ENCODE data around the gene IL23A. TPM values are rescaled to one million over a fixed set of nuclear protein-coding genes. Genes with fewer than 3 reads are reported as not detected.

Gene IL23A
- total RNA-seq, 1 experiment from 2014 or later: 2.0 TPM

DNA sequence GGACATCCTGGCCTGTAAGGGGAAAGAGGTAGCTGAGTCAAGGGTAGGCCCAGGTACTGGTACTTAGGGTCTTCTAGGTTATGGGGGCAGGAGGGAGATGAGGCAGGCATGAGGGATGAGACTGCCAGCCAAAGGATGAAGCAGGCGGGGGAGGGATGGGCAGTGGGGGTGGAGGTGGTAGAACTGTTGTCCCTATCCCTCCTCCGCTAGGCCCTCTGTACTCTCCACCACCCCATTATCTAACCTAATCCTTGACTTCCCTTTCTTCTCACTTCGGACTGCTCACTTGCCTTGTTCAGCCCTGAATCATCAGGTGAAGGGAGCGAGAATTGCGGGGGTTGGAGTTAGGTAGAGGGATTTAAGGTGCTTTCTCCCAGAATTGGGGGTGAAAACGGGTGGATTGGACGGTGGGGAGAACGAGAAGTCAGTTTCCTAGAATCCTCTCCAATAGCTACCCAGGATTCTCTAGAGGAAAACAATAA is 5.4 kb upstream of the IL23A start:
- Histone ChIP-seq H3K4me2 (ENCODE audit: insufficient read depth, insufficient read length, low read length) (peak overlapping the region; percentile 68), H3K23me2 (ENCODE audit: insufficient read length, low read depth, low read length, poor library complexity, severe bottlenecking) (peaks cover 9% of the 10 kb centered on the region), H3K18ac (ENCODE audit: insufficient read length, low read depth, low read length) (peak overlapping the region; percentile 58), H2BK5ac (ENCODE audit: insufficient read length, low read length) (peak overlapping the region; percentile 23), H4K20me1 (ENCODE audit: control insufficient read depth, insufficient read depth, insufficient read length) (no peaks in the 10 kb centered on the region), H3K27me3 (ENCODE audit: insufficient read depth, low read length) (no peaks in the 10 kb centered on the region), H2BK12ac (ENCODE audit: insufficient read length, low read depth, low read length) (peak overlapping the region; percentile 18), H4K8ac (replicated peaks; ENCODE audit: insufficient read length, low read depth, low read length) (peak overlapping the region; percentile 28), H2BK120ac (ENCODE audit: low read depth, low read length, poor library complexity, severe bottlenecking) (peak overlapping the region; percentile 78), H3K23ac (ENCODE audit: insufficient read length, low read depth, low read length) (no peak overlapping the region), H2BK15ac (ENCODE audit: low read depth, low read length) (no peak overlapping the region), H3K14ac (ENCODE audit: insufficient read depth, low read length) (peak overlapping the region; percentile 3; the same call in 1 of the 2 replicates), H3K79me1 (ENCODE audit: insufficient read depth, low read depth, low read length, poor library complexity, severe bottlenecking) (no peaks in the 10 kb centered on the region), H3K9ac (ENCODE audit: extremely low read depth, insufficient read length, low read length) (peak overlapping the region; percentile 81), H3K4ac (ENCODE audit: low read depth, low read length) (no peak overlapping the region; the same call in 1 of the 2 replicates), H4K91ac (ENCODE audit: insufficient read length, low read depth, low read length) (no peak overlapping the region), H2AK5ac (ENCODE audit: insufficient read length, low read length) (no peak overlapping the region), H2BK20ac (ENCODE audit: low read depth, low read length, poor library complexity, severe bottlenecking) (no peak overlapping the region), H3K9me3 (ENCODE audit: control insufficient read depth, low read depth, low read length) (no peaks in the 10 kb centered on the region), H3K27ac (ENCODE audit: insufficient read length, low read depth, low read length) (peak overlapping the region; percentile 81), H3K79me2 (ENCODE audit: insufficient read depth, low read length) (no peaks in the 10 kb centered on the region), H3K4me1 (ENCODE audit: insufficient read depth, low read length) (peaks cover 10% of the 10 kb centered on the region), H3T11ph (ENCODE audit: low read length) (no peak overlapping the region), H3K56ac (ENCODE audit: insufficient read length, low read depth, low read length) (no peak overlapping the region), H4K5ac (ENCODE audit: insufficient read length, low read depth, low read length) (peak overlapping the region; percentile 66), H2AFZ (ENCODE audit: low read length) (peak overlapping the region; percentile 45)
- WGBS (ENCODE audit: extremely low coverage, insufficient read length, low lambda C conversion rate): no CpG with 5 or more reads among the region's 8 CpGs
- Mint-ChIP-seq H3K27ac (peak overlapping the region; percentile 99), H3K9me3 (no peaks in the 10 kb centered on the region), H3K4me1 (peaks cover 30% of the 10 kb centered on the region in 2 experiments), H3K36me3 (ENCODE audit: insufficient read depth in 1 of 3, low read depth in 3 of 3) (peaks cover 0 to 4% (median 3%) of the 10 kb centered on the region in 3 experiments; a peak in 2 of 7 replicates), H3K27me3 (ENCODE audit: low read depth) (no peaks in the 10 kb centered on the region; the same call in none of the 2 replicates), H3K4me3 (peak overlapping the region; percentile 82 to 91)
- TF ChIP-seq, protein P1, sequence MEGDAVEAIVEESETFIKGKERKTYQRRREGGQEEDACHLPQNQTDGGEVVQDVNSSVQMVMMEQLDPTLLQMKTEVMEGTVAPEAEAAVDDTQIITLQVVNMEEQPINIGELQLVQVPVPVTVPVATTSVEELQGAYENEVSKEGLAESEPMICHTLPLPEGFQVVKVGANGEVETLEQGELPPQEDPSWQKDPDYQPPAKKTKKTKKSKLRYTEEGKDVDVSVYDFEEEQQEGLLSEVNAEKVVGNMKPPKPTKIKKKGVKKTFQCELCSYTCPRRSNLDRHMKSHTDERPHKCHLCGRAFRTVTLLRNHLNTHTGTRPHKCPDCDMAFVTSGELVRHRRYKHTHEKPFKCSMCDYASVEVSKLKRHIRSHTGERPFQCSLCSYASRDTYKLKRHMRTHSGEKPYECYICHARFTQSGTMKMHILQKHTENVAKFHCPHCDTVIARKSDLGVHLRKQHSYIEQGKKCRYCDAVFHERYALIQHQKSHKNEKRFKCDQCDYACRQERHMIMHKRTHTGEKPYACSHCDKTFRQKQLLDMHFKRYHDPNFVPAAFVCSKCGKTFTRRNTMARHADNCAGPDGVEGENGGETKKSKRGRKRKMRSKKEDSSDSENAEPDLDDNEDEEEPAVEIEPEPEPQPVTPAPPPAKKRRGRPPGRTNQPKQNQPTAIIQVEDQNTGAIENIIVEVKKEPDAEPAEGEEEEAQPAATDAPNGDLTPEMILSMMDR (conservative IDR thresholded peaks at IDR 0.05): no peak
- no peak for DNase-seq
